ENCODE results near the gene CREB1. TPM values are rescaled to one million over a fixed set of nuclear protein-coding genes. Genes with fewer than 3 reads are reported as not detected.

Gene CREB1
- total and polyA plus RNA-seq, 11 donors, result 4.3 to 58.9 (median 48.9) TPM

DNA sequence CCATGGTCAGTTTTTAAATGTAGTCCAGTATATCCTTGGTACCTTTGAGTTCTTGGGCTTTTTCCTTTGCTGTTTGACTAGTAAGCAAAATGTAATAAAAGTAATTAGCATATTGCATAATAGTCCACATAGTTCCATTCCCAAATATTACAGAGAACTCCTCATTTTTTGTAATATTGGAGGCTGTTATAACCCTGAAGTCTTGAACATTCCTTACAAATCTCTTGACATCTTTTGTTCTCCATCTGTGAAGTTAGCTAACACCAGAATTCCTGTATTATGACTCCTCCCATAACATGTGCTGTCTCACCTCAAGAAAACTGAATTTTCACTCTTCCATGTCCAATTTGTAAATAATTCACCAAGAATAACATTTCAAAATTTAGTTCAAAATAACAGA, 17.1 kb downstream of the CREB1 start:
- TF ChIP-seq, protein P1, sequence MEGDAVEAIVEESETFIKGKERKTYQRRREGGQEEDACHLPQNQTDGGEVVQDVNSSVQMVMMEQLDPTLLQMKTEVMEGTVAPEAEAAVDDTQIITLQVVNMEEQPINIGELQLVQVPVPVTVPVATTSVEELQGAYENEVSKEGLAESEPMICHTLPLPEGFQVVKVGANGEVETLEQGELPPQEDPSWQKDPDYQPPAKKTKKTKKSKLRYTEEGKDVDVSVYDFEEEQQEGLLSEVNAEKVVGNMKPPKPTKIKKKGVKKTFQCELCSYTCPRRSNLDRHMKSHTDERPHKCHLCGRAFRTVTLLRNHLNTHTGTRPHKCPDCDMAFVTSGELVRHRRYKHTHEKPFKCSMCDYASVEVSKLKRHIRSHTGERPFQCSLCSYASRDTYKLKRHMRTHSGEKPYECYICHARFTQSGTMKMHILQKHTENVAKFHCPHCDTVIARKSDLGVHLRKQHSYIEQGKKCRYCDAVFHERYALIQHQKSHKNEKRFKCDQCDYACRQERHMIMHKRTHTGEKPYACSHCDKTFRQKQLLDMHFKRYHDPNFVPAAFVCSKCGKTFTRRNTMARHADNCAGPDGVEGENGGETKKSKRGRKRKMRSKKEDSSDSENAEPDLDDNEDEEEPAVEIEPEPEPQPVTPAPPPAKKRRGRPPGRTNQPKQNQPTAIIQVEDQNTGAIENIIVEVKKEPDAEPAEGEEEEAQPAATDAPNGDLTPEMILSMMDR (IDR thresholded peaks at IDR 0.05), result no peak
- TF ChIP-seq POLR2A (IDR thresholded peaks at IDR 0.05), result no peak
- peaks cover 0 to 53% (median 35%) of the 10 kb centered on the region in 12 donors for H3K4me1 ChIP-seq

DNA sequence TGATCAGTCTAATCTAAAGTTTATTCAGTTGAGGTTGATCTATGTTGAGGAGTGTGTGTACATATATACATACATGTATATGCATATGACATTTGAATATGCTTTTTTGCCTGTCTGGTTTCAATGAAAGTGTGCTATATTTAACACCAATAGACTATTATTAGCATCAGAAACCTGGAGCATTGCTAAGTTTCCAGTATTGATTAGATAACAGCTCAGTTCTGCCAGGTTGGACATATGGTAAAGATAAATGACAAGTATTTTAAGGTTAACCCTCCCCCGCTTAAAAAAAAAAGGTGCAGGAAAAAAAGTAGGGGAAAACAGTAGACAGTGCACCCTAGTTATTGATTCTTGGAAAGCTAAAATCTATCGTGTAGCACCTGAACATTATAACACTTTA, 19.4 kb downstream of the CREB1 start:
- TF ChIP-seq, protein P1 (IDR thresholded peaks at IDR 0.05), result no peak
- TF ChIP-seq POLR2A (IDR thresholded peaks at IDR 0.05), result no peak
- Histone ChIP-seq H3K27ac (peak overlapping the region; percentile 11 to 71 (median 62)), H3K9me3 (no peaks in the 10 kb centered on the region), H3K36me3 (no peaks in the 10 kb centered on the region), H3K4me1 (peaks cover 0 to 55% (median 35%) of the 10 kb centered on the region in 12 donors), H3K27me3 (no peaks in the 10 kb centered on the region), H3K4me3 (peak overlapping the region in 5 of 12 donors; percentile 11 to 30 (median 15))
- WGBS, 4 donors, result 39 to 48% (median 43%) methylated on average over 2 of the region's 2 CpGs
- peak; percentile 46 to 68 (median 58) for ATAC-seq
- DNase-seq, result no peak
- intact Hi-C loops (cut with DNase I), result no loop called here

More for the DNA sequence above, 17.1 kb downstream of the CREB1 start:
- no peaks in the 10 kb centered on the region for H3K27me3 ChIP-seq
- no peak overlapping the region for H3K27ac ChIP-seq
- ATAC-seq (no peak), DNase-seq (no peak)
- intact Hi-C loops (cut with DNase I), result loop anchor here in 1 of 10 donors (2.0 kb wide), 1 partner anchor 14 kb away; no protein-coding TSS in a partner anchor
- H3K4me3 ChIP-seq, result no peak overlapping the region
- no peaks in the 10 kb centered on the region for H3K36me3 ChIP-seq
- H3K9me3 ChIP-seq, result no peaks in the 10 kb centered on the region

DNA sequence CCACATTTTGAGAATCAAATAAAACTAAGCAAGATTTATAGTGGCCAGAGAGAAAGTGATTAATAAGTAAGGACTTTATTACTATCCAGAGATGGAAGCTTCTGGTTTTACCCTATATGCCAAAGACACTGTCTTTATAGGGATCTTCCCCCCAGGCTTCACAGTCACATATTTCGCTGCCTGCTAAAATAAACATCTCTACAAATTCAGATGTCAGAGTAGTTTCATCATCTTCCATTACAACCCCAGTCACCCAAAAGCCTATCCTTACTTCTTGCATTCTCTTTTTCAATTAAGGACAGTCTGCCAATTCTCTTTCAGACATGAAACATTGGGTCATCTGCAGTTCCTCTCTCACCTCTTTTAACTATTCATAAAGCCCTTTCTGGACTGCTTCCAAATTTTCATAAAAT, 28.3 kb downstream of the CREB1 start:
- H3K27me3 ChIP-seq, result no peaks in the 10 kb centered on the region
- peak overlapping the region in 1 of 12 donors; percentile 7 for H3K27ac ChIP-seq
- peaks cover 0 to 64% (median 36%) of the 10 kb centered on the region in 9 donors for H3K36me3 ChIP-seq
- H3K4me3 ChIP-seq, result no peak overlapping the region
- DNase-seq (no peak), ATAC-seq (no peak)
- 85 to 97% (median 88%) methylated on average over 1 of the region's 1 CpG for WGBS, 4 donors
- peaks cover 0 to 60% (median 35%) of the 10 kb centered on the region in 12 donors for H3K4me1 ChIP-seq
- intact Hi-C loops (cut with DNase I), result no loop called here
- H3K9me3 ChIP-seq, result no peaks in the 10 kb centered on the region
- TF ChIP-seq, protein P1 (IDR thresholded peaks at IDR 0.05), result no peak
- TF ChIP-seq POLR2A (IDR thresholded peaks at IDR 0.05), result no peak

DNA sequence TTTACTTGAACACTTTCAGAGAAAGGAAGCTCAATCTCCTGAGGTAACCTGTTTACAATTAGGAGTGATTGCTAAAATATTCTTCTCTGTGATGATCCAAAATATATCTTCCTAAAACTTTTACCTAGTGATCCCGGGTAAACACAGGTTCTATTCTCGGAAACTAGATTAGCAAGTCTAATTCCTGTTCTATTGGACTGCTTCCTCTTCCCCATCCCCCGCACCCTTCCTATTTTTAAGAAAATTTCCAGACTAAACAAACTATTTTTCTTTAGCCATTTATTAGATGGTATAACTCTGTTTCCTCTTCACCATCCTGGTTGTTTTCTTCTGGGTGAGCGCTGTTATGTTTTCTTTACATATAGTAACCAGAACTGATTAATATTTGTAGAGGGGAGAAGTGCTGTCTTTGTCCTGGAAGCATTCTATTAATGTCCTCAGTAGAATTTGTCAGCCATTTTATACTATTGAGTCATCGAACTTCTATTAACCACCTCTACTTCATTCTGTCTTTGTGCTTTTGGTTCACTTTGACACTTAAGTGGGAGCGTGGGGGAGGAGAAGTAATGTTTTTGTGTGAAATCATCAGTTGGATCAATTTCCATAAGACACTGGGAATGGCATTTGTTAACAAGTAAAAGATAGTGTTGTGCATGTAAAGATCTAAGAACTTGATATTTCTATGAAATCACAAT, 31.8 kb downstream of the CREB1 start:
- Histone ChIP-seq H3K9me3 (no peaks in the 10 kb centered on the region), H3K27me3 (no peaks in the 10 kb centered on the region), H3K4me3 (no peak overlapping the region), H3K4me1 (peaks cover 0 to 45% (median 32%) of the 10 kb centered on the region in 12 donors), H3K27ac (peak overlapping the region; percentile 16 to 76 (median 54)), H3K36me3 (peaks cover 0 to 69% (median 61%) of the 10 kb centered on the region in 9 donors)
- DNase-seq (no peak), ATAC-seq (peak in 2 of 4 donors; percentile 39 to 72)
- WGBS, 4 donors, result 50 to 63% (median 56%) methylated on average over 6 of the region's 6 CpGs
- no peak for TF ChIP-seq POLR2A (IDR thresholded peaks at IDR 0.05)
- TF ChIP-seq, protein P1 (IDR thresholded peaks at IDR 0.05), result no peak
- intact Hi-C loops (cut with DNase I), result no loop called here

Measured in heart left ventricle (tissue), 16 donors.